IMR-90 (cell line): ENCODE measurements around the gene PLXNC1. TPM values are rescaled to one million over a fixed set of nuclear protein-coding genes. Genes with fewer than 3 reads are reported as not detected.

ENCODE experiments used
- ATAC-seq: fragments of 200-7000 bp; cut with Tn5 transposase; 2 replicates; pipeline ENCODE4 v1.9.1; 2020; ENCODE audit warnings: low read depth, mild to moderate bottlenecking, moderate library complexity
- BruUV-seq: library from RNA; stranded (reverse); fragments of 400-500 nt; replicated peaks from 2 replicates; lab custom pipeline; 2021; lab: Mats Ljungman, UMichigan
- CTCF ChIA-PET: fragments of 300-600 bp; formaldehyde crosslinking; extraction: SDS; loops from one replicate; lab custom pipeline; 2021; ENCODE audit warnings: antibody characterized with exemption; lab: Yijun Ruan, JAX
- POLR2A ChIA-PET: fragments of 300-600 bp; sonication (Branson Sonifier 250); formaldehyde crosslinking; loops from one replicate; lab custom pipeline; 2022; ENCODE audit warnings: antibody characterized with exemption; ENCODE audit not compliant: unreplicated experiment; lab: Charles Lee
- DNase-seq: peaks from one replicate; pipeline ENCODE4 v3.0.0; 2013
- H2AFZ ChIP-seq: replicated peaks from 2 replicates; pipeline ENCODE3; 2013; ENCODE audit warnings: low read length, mild to moderate bottlenecking; ENCODE audit not compliant: poor library complexity
- H2AK5ac ChIP-seq: 2 replicates; pipeline ENCODE4 v1.6.1; 2013; ENCODE audit warnings: low read depth, low read length, inconsistent platforms
- H2AK9ac ChIP-seq: replicated peaks from 2 replicates; pipeline ENCODE3; 2013; ENCODE audit warnings: mild to moderate bottlenecking, low read depth, low read length, moderate library complexity; ENCODE audit not compliant: poor library complexity
- H2BK120ac ChIP-seq: 2 replicates; pipeline ENCODE4 v1.6.1; 2013; ENCODE audit warnings: low read depth, low read length, inconsistent platforms
- H2BK15ac ChIP-seq: 3 replicates; pipeline ENCODE4 v1.6.1; 2013; ENCODE audit warnings: low read depth, low read length, inconsistent platforms
- H2BK20ac ChIP-seq: 2 replicates; pipeline ENCODE4 v1.6.1; 2013; ENCODE audit warnings: low read depth, mild to moderate bottlenecking, inconsistent platforms, low read length, moderate library complexity
- H2BK5ac ChIP-seq: 2 replicates; pipeline ENCODE4 v1.6.1; 2013; ENCODE audit warnings: mild to moderate bottlenecking, low read depth, low read length, inconsistent platforms; ENCODE audit not compliant: poor library complexity, severe bottlenecking
- H3K14ac ChIP-seq: replicated peaks from 2 replicates; pipeline ENCODE4 v1.6.1; 2013; ENCODE audit warnings: low read depth, low read length, inconsistent platforms
- H3K18ac ChIP-seq: 2 replicates; pipeline ENCODE4 v1.6.1; 2013; ENCODE audit warnings: low read depth, low read length, control low read depth
- H3K23ac ChIP-seq: 2 replicates; pipeline ENCODE4 v1.6.1; 2013; ENCODE audit warnings: low read depth, low read length, inconsistent platforms
- H3K27ac ChIP-seq: 2 replicates; pipeline ENCODE4 v1.5.1; 2013; ENCODE audit warnings: mild to moderate bottlenecking, control low read depth, low read length; ENCODE audit not compliant: insufficient read depth
- H3K27me3 ChIP-seq: 2 replicates; pipeline ENCODE4 v1.6.1; 2013; ENCODE audit warnings: low read length; ENCODE audit not compliant: control insufficient read depth, insufficient read depth
- H3K36me3 ChIP-seq: 2 replicates; pipeline ENCODE4 v1.6.1; 2013; ENCODE audit warnings: low read length, mixed read lengths; ENCODE audit not compliant: control insufficient read depth, insufficient read depth
- H3K4ac ChIP-seq: 2 replicates; pipeline ENCODE4 v1.6.1; 2013; ENCODE audit warnings: low read depth, low read length, inconsistent platforms
- H3K4me1 ChIP-seq: 2 replicates; pipeline ENCODE4 v1.6.1; 2013; ENCODE audit warnings: low read length, mixed read lengths; ENCODE audit not compliant: control insufficient read depth, insufficient read depth
- H3K4me2 ChIP-seq: 2 replicates; pipeline ENCODE4 v1.6.1; 2013; ENCODE audit warnings: low read depth, mild to moderate bottlenecking, control low read depth, low read length, moderate library complexity
- H3K4me3 ChIP-seq: 2 replicates; pipeline ENCODE4 v1.5.1; 2013; ENCODE audit warnings: low read depth, mild to moderate bottlenecking, control low read depth, low read length, moderate library complexity; ENCODE audit not compliant: insufficient read depth
- H3K56ac ChIP-seq: 2 replicates; pipeline ENCODE4 v1.6.1; 2013; ENCODE audit warnings: low read length, inconsistent platforms; ENCODE audit not compliant: insufficient read depth; ENCODE audit errors: extremely low read depth
- H3K79me1 ChIP-seq, 2 experiments: 2 replicates each; pipeline ENCODE4 v1.6.1; 2013; ENCODE audit warnings: low read length in 2 of 2, inconsistent platforms in 1 of 2, low read depth in 1 of 2
- H3K9ac ChIP-seq: 2 replicates; pipeline ENCODE4 v1.6.1; 2013; ENCODE audit warnings: low read depth, low read length, control low read depth
- H3K9me1 ChIP-seq: 2 replicates; pipeline ENCODE4 v1.6.1; 2013; ENCODE audit warnings: low read length, inconsistent platforms; ENCODE audit not compliant: insufficient read depth
- H3K9me3 ChIP-seq: 2 replicates; pipeline ENCODE4 v1.6.1; 2013; ENCODE audit warnings: low read length; ENCODE audit not compliant: control insufficient read depth, insufficient read depth
- H4K20me1 ChIP-seq: 2 replicates; pipeline ENCODE4 v1.6.1; 2013; ENCODE audit warnings: low read length, inconsistent platforms; ENCODE audit not compliant: insufficient read depth
- H4K5ac ChIP-seq: 2 replicates; pipeline ENCODE4 v1.6.1; 2013; ENCODE audit warnings: mild to moderate bottlenecking, low read depth, low read length, control low read depth
- H4K8ac ChIP-seq, 2 experiments: 2 replicates each; pipeline ENCODE4 v1.6.1; 2013; ENCODE audit warnings: low read depth in 2 of 2, low read length in 2 of 2, control low read depth in 1 of 2, inconsistent platforms in 1 of 2
- H4K91ac ChIP-seq: 2 replicates; pipeline ENCODE4 v1.6.1; 2013; ENCODE audit warnings: low read depth, low read length, inconsistent platforms; ENCODE audit not compliant: insufficient read depth
- CHD1 ChIP-seq: IDR thresholded peaks from 2 replicates; pipeline ENCODE4 v1.6.1; 2012; ENCODE audit warnings: low read depth, low read length, improper control_type of control experiment
- FOS ChIP-seq: fragments of 150-350 bp; IDR thresholded peaks from 2 replicates; pipeline ENCODE4 v1.6.1; 2016; ENCODE audit warnings: low read depth, low read length
- MAFK ChIP-seq: IDR thresholded peaks from 2 replicates; pipeline ENCODE4 v1.6.1; 2012; ENCODE audit warnings: low read depth, low read length, improper control_type of control experiment
- MXI1 ChIP-seq: IDR thresholded peaks from 2 replicates; pipeline ENCODE4 v1.6.1; 2012; ENCODE audit warnings: low read depth, mild to moderate bottlenecking, low read length, moderate library complexity, borderline replicate concordance
- NFE2L2 ChIP-seq: fragments of 150-350 bp; IDR thresholded peaks from 2 replicates; pipeline ENCODE4 v1.6.1; 2016; ENCODE audit warnings: low read depth, mild to moderate bottlenecking, low read length
- RAD21 ChIP-seq: IDR thresholded peaks from 2 replicates; pipeline ENCODE4 v1.6.1; 2012; ENCODE audit warnings: low read length, improper control_type of control experiment
- RCOR1 ChIP-seq: IDR thresholded peaks from 2 replicates; pipeline ENCODE4 v1.6.1; 2012; ENCODE audit warnings: mild to moderate bottlenecking, low read length, improper control_type of control experiment; ENCODE audit not compliant: insufficient replicate concordance
- RFX5 ChIP-seq: IDR thresholded peaks from 2 replicates; pipeline ENCODE4 v1.8.0; 2012; ENCODE audit warnings: low read depth, mild to moderate bottlenecking, low read length, moderate library complexity
- SMC3 ChIP-seq: fragments of 150-350 bp; IDR thresholded peaks from 2 replicates; pipeline ENCODE4 v1.6.1; 2016; ENCODE audit warnings: low read depth, mild to moderate bottlenecking, antibody characterized with exemption, low read length, moderate library complexity
- WGBS, 2 experiments: methylation state at CpG; one replicate each; pipeline versions ENCODE4 v1.1.5 to v1.1.7; 2013; ENCODE audit warnings: missing lambda C conversion rate in 2 of 2; ENCODE audit not compliant: insufficient read length in 1 of 2; ENCODE audit errors: extremely low coverage in 2 of 2; 5-methylcytosine and 5-hydroxymethylcytosine counted together
- dilution Hi-C: fragments of 300-500 bp; cut with HindIII; formaldehyde crosslinking; loops from one replicate; pipeline ENCODE4 v1.14.3; 2018; ENCODE audit warnings: low sequenced_read_pairs; ENCODE audit not compliant: unreplicated experiment
- in situ Hi-C: fragments of 300-500 bp; cut with MboI; formaldehyde crosslinking; loops from 3 replicates; pipeline ENCODE4 v1.14.3; 2019; ENCODE audit warnings: low sequenced_read_pairs, inconsistent platforms, mixed read lengths
- intact Hi-C: fragments of 100-400 bp; cut with micrococcal nuclease; formaldehyde crosslinking; loops from 2 replicates; pipeline ENCODE4 v1.10.0; 2022
- polyA plus RNA-seq, 3 experiments: library from polyadenylated mRNA; depleted of rRNA; stranded (reverse); fragments of >200 nt; gene quantifications; 2 replicates each; pipeline ENCODE4 v1.2.3, GENCODE V29; 2012; ENCODE audit warnings: low replicate concordance in 1 of 3
- total RNA-seq: library from RNA; depleted of rRNA; stranded (reverse); fragments of >200 nt; gene quantifications from 2 replicates; pipeline ENCODE4 v1.2.3, GENCODE V29; 2012
- TF ChIP-seq, protein P1 (sequence below): conservative IDR thresholded peaks from 2 replicates; pipeline ENCODE4 v1.5.1; 2012; ENCODE audit warnings: mild to moderate bottlenecking, low read depth, low read length, improper control_type of control experiment
- TF ChIP-seq, protein P2 (sequence below): fragments of 150-350 bp; IDR thresholded peaks from 2 replicates; pipeline ENCODE4 v1.6.1; 2017; ENCODE audit warnings: mild to moderate bottlenecking, antibody characterized with exemption, low read length, low read depth
- TF ChIP-seq, protein P3 (sequence below): fragments of 150-350 bp; IDR thresholded peaks from 2 replicates; pipeline ENCODE4 v1.6.1; 2016; ENCODE audit warnings: low read depth, mild to moderate bottlenecking, low read length, moderate library complexity, borderline replicate concordance

The PLXNC1 gene
- total and polyA plus RNA-seq, 2 of the 4 experiments (the other 2 are of a cell fraction): 1.0 to 1.6 TPM

DNA sequence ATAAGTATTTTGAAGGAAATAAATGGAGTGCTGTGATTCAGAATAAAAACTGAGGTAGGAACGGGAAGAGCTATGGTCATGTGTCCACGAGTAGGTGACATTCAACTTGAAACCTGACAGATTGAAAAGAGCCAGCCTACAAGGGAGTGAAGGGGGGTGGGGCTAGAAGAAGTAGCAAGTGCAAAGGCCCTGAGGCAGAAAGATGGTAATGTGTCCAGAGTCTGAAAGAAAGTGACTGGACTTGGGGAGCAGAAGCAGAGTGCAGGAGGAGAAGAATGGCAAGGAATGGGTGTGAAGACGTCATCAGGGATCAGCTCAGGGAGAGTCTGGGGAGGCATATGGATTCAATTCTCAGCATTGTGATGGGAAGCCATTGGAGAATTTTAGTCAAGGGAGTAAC is 13.7 kb downstream of the PLXNC1 start:
- H4K20me1 ChIP-seq: no peaks in the 10 kb centered on the region
- no peak overlapping the region for H3K4me2 ChIP-seq
- intact Hi-C loops: no loop called here
- peaks cover 36% of the 10 kb centered on the region for H3K27me3 ChIP-seq
- in situ Hi-C loops: no loop called here
- no peak overlapping the region for H4K5ac ChIP-seq
- no TSS peak for BruUV-seq
- DNase-seq (no peak), ATAC-seq (no peak)
- ChIA-PET CTCF (no interaction called here), POLR2A (no interaction called here)
- H3K14ac ChIP-seq: no peak overlapping the region
- H3K9me1 ChIP-seq: no peaks in the 10 kb centered on the region
- no peak overlapping the region for H4K91ac ChIP-seq
- H3K79me1 ChIP-seq: no peaks in the 10 kb centered on the region
- no peak overlapping the region for H2BK5ac ChIP-seq
- H3K4me3 ChIP-seq: no peak overlapping the region
- H3K4ac ChIP-seq: no peak overlapping the region
- no peak overlapping the region for H3K9ac ChIP-seq
- no peak for TF ChIP-seq RCOR1
- TF ChIP-seq RFX5: no peak
- TF ChIP-seq, protein P1, sequence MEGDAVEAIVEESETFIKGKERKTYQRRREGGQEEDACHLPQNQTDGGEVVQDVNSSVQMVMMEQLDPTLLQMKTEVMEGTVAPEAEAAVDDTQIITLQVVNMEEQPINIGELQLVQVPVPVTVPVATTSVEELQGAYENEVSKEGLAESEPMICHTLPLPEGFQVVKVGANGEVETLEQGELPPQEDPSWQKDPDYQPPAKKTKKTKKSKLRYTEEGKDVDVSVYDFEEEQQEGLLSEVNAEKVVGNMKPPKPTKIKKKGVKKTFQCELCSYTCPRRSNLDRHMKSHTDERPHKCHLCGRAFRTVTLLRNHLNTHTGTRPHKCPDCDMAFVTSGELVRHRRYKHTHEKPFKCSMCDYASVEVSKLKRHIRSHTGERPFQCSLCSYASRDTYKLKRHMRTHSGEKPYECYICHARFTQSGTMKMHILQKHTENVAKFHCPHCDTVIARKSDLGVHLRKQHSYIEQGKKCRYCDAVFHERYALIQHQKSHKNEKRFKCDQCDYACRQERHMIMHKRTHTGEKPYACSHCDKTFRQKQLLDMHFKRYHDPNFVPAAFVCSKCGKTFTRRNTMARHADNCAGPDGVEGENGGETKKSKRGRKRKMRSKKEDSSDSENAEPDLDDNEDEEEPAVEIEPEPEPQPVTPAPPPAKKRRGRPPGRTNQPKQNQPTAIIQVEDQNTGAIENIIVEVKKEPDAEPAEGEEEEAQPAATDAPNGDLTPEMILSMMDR: no peak
- TF ChIP-seq, protein P2, sequence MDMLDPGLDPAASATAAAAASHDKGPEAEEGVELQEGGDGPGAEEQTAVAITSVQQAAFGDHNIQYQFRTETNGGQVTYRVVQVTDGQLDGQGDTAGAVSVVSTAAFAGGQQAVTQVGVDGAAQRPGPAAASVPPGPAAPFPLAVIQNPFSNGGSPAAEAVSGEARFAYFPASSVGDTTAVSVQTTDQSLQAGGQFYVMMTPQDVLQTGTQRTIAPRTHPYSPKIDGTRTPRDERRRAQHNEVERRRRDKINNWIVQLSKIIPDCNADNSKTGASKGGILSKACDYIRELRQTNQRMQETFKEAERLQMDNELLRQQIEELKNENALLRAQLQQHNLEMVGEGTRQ: no peak
- TF ChIP-seq MAFK: no peak
- TF ChIP-seq FOS: no peak
- TF ChIP-seq, protein P3, sequence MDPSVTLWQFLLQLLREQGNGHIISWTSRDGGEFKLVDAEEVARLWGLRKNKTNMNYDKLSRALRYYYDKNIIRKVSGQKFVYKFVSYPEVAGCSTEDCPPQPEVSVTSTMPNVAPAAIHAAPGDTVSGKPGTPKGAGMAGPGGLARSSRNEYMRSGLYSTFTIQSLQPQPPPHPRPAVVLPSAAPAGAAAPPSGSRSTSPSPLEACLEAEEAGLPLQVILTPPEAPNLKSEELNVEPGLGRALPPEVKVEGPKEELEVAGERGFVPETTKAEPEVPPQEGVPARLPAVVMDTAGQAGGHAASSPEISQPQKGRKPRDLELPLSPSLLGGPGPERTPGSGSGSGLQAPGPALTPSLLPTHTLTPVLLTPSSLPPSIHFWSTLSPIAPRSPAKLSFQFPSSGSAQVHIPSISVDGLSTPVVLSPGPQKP: no peak
- no peak for TF ChIP-seq CHD1
- TF ChIP-seq NFE2L2: no peak
- TF ChIP-seq RAD21: no peak
- no peak for TF ChIP-seq SMC3
- no peak for TF ChIP-seq MXI1
- H3K23ac ChIP-seq: no peak overlapping the region
- no peak overlapping the region for H2BK120ac ChIP-seq
- H2BK20ac ChIP-seq: no peak overlapping the region
- no peaks in the 10 kb centered on the region for H3K36me3 ChIP-seq
- no peak overlapping the region for H2BK15ac ChIP-seq
- H3K27ac ChIP-seq: no peak overlapping the region
- no peak overlapping the region for H4K8ac ChIP-seq
- no peak overlapping the region for H3K56ac ChIP-seq
- no peak overlapping the region for H2AK9ac ChIP-seq
- no peaks in the 10 kb centered on the region for H3K4me1 ChIP-seq
- no peak overlapping the region for H2AK5ac ChIP-seq
- no peak overlapping the region for H3K18ac ChIP-seq
- WGBS, 2 experiments: 100% methylated on average over 3 of the region's 3 CpGs; no CpG with 5 or more reads in 1 of the 2 experiments
- H2AFZ ChIP-seq: no peak overlapping the region
- dilution Hi-C loops: no loop called here
- no peaks in the 10 kb centered on the region for H3K9me3 ChIP-seq
